PFSK-1 (cell line): Measurements from ENCODE around the gene DNAH8.

Source experiments
- FOXP2 ChIP-seq: optimal IDR thresholded peaks from 2 replicates; pipeline ENCODE3; 2011; ENCODE audit warnings: borderline replicate concordance, control low read depth, inconsistent platforms; ENCODE audit not compliant: insufficient read depth; ENCODE audit errors: extremely low read length, extremely low read depth
- POLR2AphosphoS5 ChIP-seq: IDR thresholded peaks from 2 replicates; pipeline ENCODE4 v1.6.1; 2012; ENCODE audit warnings: low read depth, mild to moderate bottlenecking, control low read depth, low read length, moderate library complexity
- SIN3A ChIP-seq: IDR thresholded peaks from 2 replicates; pipeline ENCODE4 v1.6.1; 2012; ENCODE audit warnings: mild to moderate bottlenecking, low read length, moderate library complexity, borderline replicate concordance; ENCODE audit not compliant: insufficient read depth
- TAF1 ChIP-seq: IDR thresholded peaks from 2 replicates; pipeline ENCODE4 v1.6.1; 2012; ENCODE audit warnings: low read length, control low read depth, borderline replicate concordance; ENCODE audit not compliant: insufficient read depth
- TF ChIP-seq, protein P1 (sequence below), 2 experiments: IDR thresholded peaks; 2 replicates each; pipeline versions ENCODE4 v1.6.1 to v1.8.0; 2011 to 2012; ENCODE audit warnings: low read depth in 2 of 2, low read length in 2 of 2, control low read depth in 1 of 2, inconsistent platforms in 1 of 2, mild to moderate bottlenecking in 1 of 2, moderate library complexity in 1 of 2; ENCODE audit not compliant: insufficient read depth in 1 of 2

Gene DNAH8

DNA sequence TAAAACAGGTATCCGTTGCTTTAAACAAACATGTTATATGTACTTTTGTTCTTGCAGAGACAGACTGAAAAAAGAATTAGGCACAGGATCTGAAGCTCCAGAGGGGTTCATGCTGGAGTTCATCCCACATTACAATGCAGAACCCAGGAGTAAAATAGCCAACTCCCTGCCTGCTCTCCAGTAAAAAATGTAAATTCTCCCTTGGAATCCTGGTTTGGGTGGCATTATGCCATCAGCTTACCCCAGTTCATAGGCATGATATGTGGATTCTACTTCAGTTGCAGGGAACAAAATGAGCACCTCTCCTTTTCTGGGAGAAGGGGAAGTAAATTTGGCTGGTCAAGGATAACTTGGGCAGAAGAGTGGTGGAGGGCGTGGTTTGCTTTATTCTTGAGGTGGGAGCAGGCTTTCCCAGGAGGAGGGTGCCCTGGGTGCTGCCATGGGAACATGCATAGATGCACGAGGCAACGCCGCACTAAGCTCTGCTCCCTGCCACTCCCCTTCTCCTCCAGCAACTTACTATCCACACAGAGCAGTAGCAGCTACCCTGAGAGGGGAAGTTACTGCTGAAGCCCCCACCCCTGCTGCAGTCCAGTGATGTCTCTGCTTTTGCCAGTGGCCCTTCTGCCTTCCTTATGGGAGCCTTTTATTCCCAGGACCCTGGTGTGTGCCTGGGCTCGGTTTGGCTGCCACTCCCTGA, 261.8 kb downstream of the DNAH8 start:
- TF ChIP-seq FOXP2 (no peak), TAF1 (no peak), POLR2AphosphoS5 (no peak), SIN3A (no peak)
- TF ChIP-seq, protein P1, sequence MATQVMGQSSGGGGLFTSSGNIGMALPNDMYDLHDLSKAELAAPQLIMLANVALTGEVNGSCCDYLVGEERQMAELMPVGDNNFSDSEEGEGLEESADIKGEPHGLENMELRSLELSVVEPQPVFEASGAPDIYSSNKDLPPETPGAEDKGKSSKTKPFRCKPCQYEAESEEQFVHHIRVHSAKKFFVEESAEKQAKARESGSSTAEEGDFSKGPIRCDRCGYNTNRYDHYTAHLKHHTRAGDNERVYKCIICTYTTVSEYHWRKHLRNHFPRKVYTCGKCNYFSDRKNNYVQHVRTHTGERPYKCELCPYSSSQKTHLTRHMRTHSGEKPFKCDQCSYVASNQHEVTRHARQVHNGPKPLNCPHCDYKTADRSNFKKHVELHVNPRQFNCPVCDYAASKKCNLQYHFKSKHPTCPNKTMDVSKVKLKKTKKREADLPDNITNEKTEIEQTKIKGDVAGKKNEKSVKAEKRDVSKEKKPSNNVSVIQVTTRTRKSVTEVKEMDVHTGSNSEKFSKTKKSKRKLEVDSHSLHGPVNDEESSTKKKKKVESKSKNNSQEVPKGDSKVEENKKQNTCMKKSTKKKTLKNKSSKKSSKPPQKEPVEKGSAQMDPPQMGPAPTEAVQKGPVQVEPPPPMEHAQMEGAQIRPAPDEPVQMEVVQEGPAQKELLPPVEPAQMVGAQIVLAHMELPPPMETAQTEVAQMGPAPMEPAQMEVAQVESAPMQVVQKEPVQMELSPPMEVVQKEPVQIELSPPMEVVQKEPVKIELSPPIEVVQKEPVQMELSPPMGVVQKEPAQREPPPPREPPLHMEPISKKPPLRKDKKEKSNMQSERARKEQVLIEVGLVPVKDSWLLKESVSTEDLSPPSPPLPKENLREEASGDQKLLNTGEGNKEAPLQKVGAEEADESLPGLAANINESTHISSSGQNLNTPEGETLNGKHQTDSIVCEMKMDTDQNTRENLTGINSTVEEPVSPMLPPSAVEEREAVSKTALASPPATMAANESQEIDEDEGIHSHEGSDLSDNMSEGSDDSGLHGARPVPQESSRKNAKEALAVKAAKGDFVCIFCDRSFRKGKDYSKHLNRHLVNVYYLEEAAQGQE (IDR thresholded peaks at IDR 0.05; ENCODE audit: insufficient read depth in 1 of 2, low read depth in 2 of 2, low read length in 2 of 2), result no peak

DNA sequence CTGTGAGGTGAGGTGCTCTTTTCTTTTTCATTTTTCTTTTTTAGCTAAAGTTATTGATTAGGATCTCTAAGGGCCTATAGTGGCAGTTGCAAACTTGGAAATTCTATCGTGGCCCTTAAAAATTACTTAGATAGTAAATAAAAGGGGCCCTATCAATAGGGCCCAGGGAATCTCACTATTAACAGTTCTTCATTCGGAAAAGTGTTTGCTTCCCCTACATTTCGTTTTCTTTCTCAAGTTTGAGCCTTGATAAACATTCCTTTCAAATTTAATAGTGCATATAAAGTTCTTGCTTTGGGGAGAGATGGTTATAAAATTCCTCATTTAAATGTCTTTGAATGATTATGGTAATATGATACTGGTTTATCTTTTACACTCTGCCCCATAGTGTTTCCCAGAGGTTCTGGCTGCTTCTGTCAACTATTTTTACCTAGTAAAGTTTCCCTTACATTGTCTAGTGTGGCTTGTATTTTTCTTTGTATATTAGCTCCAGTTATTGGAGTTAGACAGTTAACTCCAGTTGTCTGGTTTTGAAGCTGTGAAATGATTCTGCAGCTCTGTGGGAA, 263.1 kb downstream of the DNAH8 start:
- TF ChIP-seq SIN3A (no peak), POLR2AphosphoS5 (no peak), FOXP2 (no peak), TAF1 (no peak)
- TF ChIP-seq, protein P1 (IDR thresholded peaks at IDR 0.05; ENCODE audit: insufficient read depth in 1 of 2, low read depth in 2 of 2, low read length in 2 of 2), result no peak

DNA sequence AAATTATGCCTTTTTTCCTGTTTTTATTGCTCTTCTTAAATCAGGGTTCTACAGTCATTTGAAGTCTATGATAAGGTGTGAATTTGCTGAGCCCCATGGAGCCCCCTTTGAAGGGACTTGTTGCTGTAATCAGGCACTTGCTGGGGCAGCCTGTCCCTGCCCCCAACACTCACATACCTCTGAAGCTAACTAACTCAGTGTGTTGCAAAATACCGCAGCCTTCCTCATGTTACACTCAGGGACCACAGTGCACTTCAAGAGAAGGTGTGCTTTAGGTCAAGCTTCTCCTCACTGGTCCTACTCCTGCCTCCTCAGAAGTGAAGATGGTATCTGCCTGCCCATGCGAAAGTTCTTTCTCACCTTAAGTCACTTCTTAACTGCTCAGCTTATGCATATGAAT, 267.4 kb downstream of the DNAH8 start:
- no peak for TF ChIP-seq SIN3A
- no peak for TF ChIP-seq POLR2AphosphoS5
- no peak for TF ChIP-seq FOXP2
- TF ChIP-seq, protein P1 (IDR thresholded peaks at IDR 0.05; ENCODE audit: insufficient read depth in 1 of 2, low read depth in 2 of 2, low read length in 2 of 2), result no peak
- TF ChIP-seq TAF1, result no peak

DNA sequence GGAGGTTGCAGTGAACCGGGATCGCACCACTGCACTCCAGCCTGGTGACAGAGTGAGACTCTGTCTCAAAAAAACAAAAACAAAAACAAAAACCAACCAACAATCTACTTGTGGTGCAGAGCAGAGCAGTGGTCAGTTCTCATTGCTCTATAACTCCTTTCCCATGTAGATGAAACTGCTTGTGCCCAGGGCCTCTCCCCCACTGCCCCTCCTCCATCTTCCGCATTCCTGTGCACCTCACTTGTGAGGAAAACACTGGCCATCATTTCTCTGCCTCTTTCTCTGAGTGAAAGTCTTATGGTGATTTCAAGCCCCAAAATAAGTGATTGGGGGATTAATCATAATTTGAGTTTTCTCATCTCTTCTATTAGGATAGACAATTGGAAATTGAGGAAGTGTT, 269.6 kb downstream of the DNAH8 start:
- TF ChIP-seq POLR2AphosphoS5 (no peak), FOXP2 (no peak), SIN3A (no peak), TAF1 (no peak)
- TF ChIP-seq, protein P1 (IDR thresholded peaks at IDR 0.05; ENCODE audit: insufficient read depth in 1 of 2, low read depth in 2 of 2, low read length in 2 of 2), result no peak
